NCI-H2196 treated with DMSO at 0.1 percent for 48 hours (cell line): Measurements from ENCODE around the gene MON1B.

Experiments
- DNase-seq: peaks from one replicate; lab custom pipeline; 2025; ENCODE audit not compliant: unreplicated experiment; lab: John Stamatoyannopoulos, UW

MON1B gene

GRCh38 chr16:77195411-77195810 lies 4.4 kb downstream of the MON1B start:
- DNase-seq = no peak

GRCh38 chr16:77197747-77198146 lies 6.8 kb downstream of the MON1B start:
- no peak for DNase-seq

GRCh38 chr16:77199211-77199610 lies 8.2 kb downstream of the MON1B start, which contains the start of gene SYCE1L:
Gene SYCE1L, plus strand, starts transcription at chr16:77199408. Its CDS starts 44 bp downstream, at chr16:77199452.
- no peak for DNase-seq

- no peak for DNase-seq
Measured at GRCh38 chr16:77206533-77206932, 15.5 kb downstream of the MON1B start.

- DNase-seq = no peak
Measured at GRCh38 chr16:77207030-77207429, 16.0 kb downstream of the MON1B start.

- DNase-seq = no peak
Measured at GRCh38 chr16:77208382-77208781, 17.4 kb downstream of the MON1B start.

GRCh38 chr16:77211880-77212740 lies 21.1 kb downstream of the MON1B start:
- DNase-seq = peak; percentile 60

- DNase-seq = no peak
Measured at GRCh38 chr16:77212741-77213541, 22.0 kb downstream of the MON1B start.

- DNase-seq = no peak
Measured at GRCh38 chr16:77213542-77214106, 22.6 kb downstream of the MON1B start.

GRCh38 chr16:77214411-77215138 lies 23.6 kb downstream of the MON1B start:
- DNase-seq = no peak

- no peak for DNase-seq
Measured at GRCh38 chr16:77219437-77219836, 28.4 kb downstream of the MON1B start.

- DNase-seq = no peak
Measured at GRCh38 chr16:77220427-77220826, 29.4 kb downstream of the MON1B start.

- no peak for DNase-seq
Measured at GRCh38 chr16:77221482-77221881, 30.5 kb downstream of the MON1B start.

- no peak for DNase-seq
Measured at GRCh38 chr16:77223184-77223583, 32.2 kb downstream of the MON1B start.

- DNase-seq = no peak
Measured at GRCh38 chr16:77225182-77225581, 34.2 kb downstream of the MON1B start.

- no peak for DNase-seq
Measured at GRCh38 chr16:77227745-77228144, 36.8 kb downstream of the MON1B start.

- no peak for DNase-seq
Measured at GRCh38 chr16:77231047-77231446, 40.1 kb downstream of the MON1B start.

GRCh38 chr16:77233799-77234519 lies 43.0 kb downstream of the MON1B start:
- DNase-seq = no peak

- DNase-seq = no peak
Measured at GRCh38 chr16:77234611-77235010, 43.6 kb downstream of the MON1B start.

- DNase-seq = peak; percentile 30
Measured at GRCh38 chr16:77236063-77236511, 45.1 kb downstream of the MON1B start.
